H9 (cell line): ENCODE results near the gene NFIL3. TPM values are rescaled to one million over a fixed set of nuclear protein-coding genes. Genes with fewer than 3 reads are reported as not detected.

Source experiments
- DNase-seq: peaks from one replicate; pipeline ENCODE4 v3.0.0-alpha.2; 2017
- H2AFZ ChIP-seq: one replicate; pipeline ENCODE4 v1.6.1; 2013; ENCODE audit warnings: mild to moderate bottlenecking, low read length, control low read depth, moderate library complexity
- H2AK5ac ChIP-seq: 2 replicates; pipeline ENCODE4 v1.6.1; 2013; ENCODE audit warnings: low read length, control low read depth, mixed read lengths; ENCODE audit not compliant: insufficient read length
- H2BK120ac ChIP-seq: one replicate; pipeline ENCODE4 v1.6.1; 2013; ENCODE audit warnings: low read depth, mild to moderate bottlenecking, low read length, control low read depth, inconsistent platforms; ENCODE audit not compliant: poor library complexity, severe bottlenecking
- H2BK12ac ChIP-seq: 2 replicates; pipeline ENCODE4 v1.6.1; 2013; ENCODE audit warnings: low read length, control low read depth, mixed read lengths, low read depth; ENCODE audit not compliant: insufficient read length
- H2BK15ac ChIP-seq: 2 replicates; pipeline ENCODE4 v1.6.1; 2013; ENCODE audit warnings: low read depth, low read length, control low read depth
- H2BK20ac ChIP-seq: one replicate; pipeline ENCODE4 v1.6.1; 2013; ENCODE audit warnings: low read depth, mild to moderate bottlenecking, low read length, control low read depth, inconsistent platforms; ENCODE audit not compliant: poor library complexity, severe bottlenecking
- H2BK5ac ChIP-seq: 2 replicates; pipeline ENCODE4 v1.6.1; 2013; ENCODE audit warnings: low read length, control low read depth, mixed read lengths; ENCODE audit not compliant: insufficient read length
- H3K14ac ChIP-seq: 2 replicates; pipeline ENCODE4 v1.6.1; 2013; ENCODE audit warnings: low read length, control low read depth; ENCODE audit not compliant: insufficient read depth
- H3K18ac ChIP-seq: 2 replicates; pipeline ENCODE4 v1.6.1; 2013; ENCODE audit warnings: low read depth, mild to moderate bottlenecking, mixed read lengths, low read length, control low read depth; ENCODE audit not compliant: insufficient read length
- H3K23ac ChIP-seq: 2 replicates; pipeline ENCODE4 v1.6.1; 2013; ENCODE audit warnings: low read length, control low read depth, mixed read lengths, low read depth; ENCODE audit not compliant: insufficient read length
- H3K23me2 ChIP-seq: 2 replicates; pipeline ENCODE4 v1.6.1; 2013; ENCODE audit warnings: low read depth, mild to moderate bottlenecking, mixed read lengths, low read length, control low read depth; ENCODE audit not compliant: insufficient read length, poor library complexity, severe bottlenecking
- H3K27ac ChIP-seq: 2 replicates; pipeline ENCODE4 v1.5.1; 2013; ENCODE audit warnings: low read length, control low read depth, mixed read lengths, low read depth; ENCODE audit not compliant: insufficient read length
- H3K27me3 ChIP-seq: 2 replicates; pipeline ENCODE4 v1.6.1; 2013; ENCODE audit warnings: low read length, control low read depth, inconsistent platforms; ENCODE audit not compliant: insufficient read depth
- H3K4ac ChIP-seq: 2 replicates; pipeline ENCODE4 v1.6.1; 2013; ENCODE audit warnings: low read depth, mild to moderate bottlenecking, control low read depth, inconsistent platforms, low read length, moderate library complexity
- H3K4me1 ChIP-seq: 2 replicates; pipeline ENCODE4 v1.6.1; 2013; ENCODE audit warnings: low read length, control low read depth, inconsistent platforms; ENCODE audit not compliant: insufficient read depth
- H3K4me2 ChIP-seq: 2 replicates; pipeline ENCODE4 v1.6.1; 2013; ENCODE audit warnings: low read length, control low read depth, mixed read lengths; ENCODE audit not compliant: insufficient read length, insufficient read depth
- H3K56ac ChIP-seq: 2 replicates; pipeline ENCODE4 v1.6.1; 2013; ENCODE audit warnings: low read depth, mild to moderate bottlenecking, mixed read lengths, low read length, control low read depth; ENCODE audit not compliant: insufficient read length
- H3K79me1 ChIP-seq: 2 replicates; pipeline ENCODE4 v1.6.1; 2013; ENCODE audit warnings: low read depth, mild to moderate bottlenecking, moderate library complexity, low read length, control low read depth, inconsistent platforms; ENCODE audit not compliant: insufficient read depth, poor library complexity, severe bottlenecking
- H3K79me2 ChIP-seq: 2 replicates; pipeline ENCODE4 v1.6.1; 2013; ENCODE audit warnings: low read length, control low read depth, inconsistent platforms; ENCODE audit not compliant: insufficient read depth
- H3K9ac ChIP-seq: 2 replicates; pipeline ENCODE4 v1.6.1; 2013; ENCODE audit warnings: low read length, control low read depth, mixed read lengths; ENCODE audit not compliant: insufficient read length; ENCODE audit errors: extremely low read depth
- H3K9me3 ChIP-seq: one replicate; pipeline ENCODE4 v1.6.1; 2013; ENCODE audit warnings: low read depth, low read length, inconsistent platforms; ENCODE audit not compliant: control insufficient read depth
- H3T11ph ChIP-seq: one replicate; pipeline ENCODE4 v1.6.1; 2013; ENCODE audit warnings: mild to moderate bottlenecking, low read length, control low read depth, inconsistent platforms
- H4K20me1 ChIP-seq: one replicate; pipeline ENCODE4 v1.6.1; 2013; ENCODE audit not compliant: control insufficient read depth, insufficient read length, insufficient read depth
- H4K5ac ChIP-seq: 2 replicates; pipeline ENCODE4 v1.6.1; 2013; ENCODE audit warnings: low read depth, mild to moderate bottlenecking, mixed read lengths, low read length, control low read depth; ENCODE audit not compliant: insufficient read length
- H4K8ac ChIP-seq: replicated peaks from 2 replicates; pipeline ENCODE4 v1.6.1; 2013; ENCODE audit warnings: low read length, control low read depth, mixed read lengths, low read depth; ENCODE audit not compliant: insufficient read length
- H4K91ac ChIP-seq: 2 replicates; pipeline ENCODE4 v1.6.1; 2013; ENCODE audit warnings: low read depth, mild to moderate bottlenecking, moderate library complexity, mixed read lengths, low read length, control low read depth; ENCODE audit not compliant: insufficient read length
- H3K27ac Mint-ChIP-seq, 3 experiments: 2 replicates in 2 of 3; 3 replicates in 1 of 3; pipeline ENCODE4 v1.8.0; 2020 to 2021; ENCODE audit warnings: mixed read lengths in 3 of 3, mild to moderate bottlenecking in 1 of 3, moderate library complexity in 1 of 3
- H3K27me3 Mint-ChIP-seq: 2 replicates; pipeline ENCODE4 v1.8.0; 2021; ENCODE audit warnings: low read depth, mild to moderate bottlenecking, moderate library complexity, mixed read lengths
- H3K36me3 Mint-ChIP-seq, 3 experiments: 2 replicates in 2 of 3; 3 replicates in 1 of 3; pipeline ENCODE4 v1.8.0; 2020 to 2021; ENCODE audit warnings: low read depth in 3 of 3, mixed read lengths in 3 of 3; ENCODE audit not compliant: insufficient read depth in 1 of 3
- H3K4me1 Mint-ChIP-seq, 2 experiments: 2 replicates each; pipeline ENCODE4 v1.8.0; 2020; ENCODE audit warnings: mixed read lengths in 2 of 2
- H3K4me3 Mint-ChIP-seq, 2 experiments: 2 replicates in 1 of 2; 3 replicates in 1 of 2; pipeline ENCODE4 v1.8.0; 2020 to 2021; ENCODE audit warnings: mild to moderate bottlenecking in 2 of 2, mixed read lengths in 2 of 2, moderate library complexity in 1 of 2
- H3K9me3 Mint-ChIP-seq, 2 experiments: 2 replicates in 1 of 2; 3 replicates in 1 of 2; pipeline ENCODE4 v1.8.0; 2020; ENCODE audit warnings: mild to moderate bottlenecking in 2 of 2, mixed read lengths in 2 of 2, moderate library complexity in 1 of 2
- CTCF ChIP-seq: fragments of 200-600 bp; sonication (generic); conservative IDR thresholded peaks from 3 replicates; pipeline ENCODE4 v1.8.0; 2021; ENCODE audit warnings: antibody characterized with exemption, mild to moderate bottlenecking
- WGBS: extraction: QIAGEN DNeasy Blood & Tissue Kit; methylation state at CpG from one replicate; pipeline ENCODE4 v1.1.7; 2013; ENCODE audit warnings: missing lambda C conversion rate, low lambda C conversion rate, mixed read lengths; ENCODE audit not compliant: insufficient read length; ENCODE audit errors: extremely low coverage; 5-methylcytosine and 5-hydroxymethylcytosine counted together
- total RNA-seq: library from RNA; stranded (reverse); gene quantifications from 2 replicates; pipeline ENCODE4 v1.2.1, GENCODE V29; 2021

Gene NFIL3
- total RNA-seq, 1 experiment from 2014 or later, result 8.4 TPM

- Histone ChIP-seq H3K23me2 (no peaks in the 10 kb centered on the region), H2BK12ac (no peak overlapping the region), H2BK120ac (no peak overlapping the region), H4K8ac (no peak overlapping the region), H3K14ac (no peak overlapping the region), H2BK20ac (no peak overlapping the region), H3K18ac (no peak overlapping the region), H3K27me3 (no peaks in the 10 kb centered on the region), H3K4me2 (no peak overlapping the region), H3K9ac (no peak overlapping the region), H2BK15ac (no peak overlapping the region), H3K27ac (no peak overlapping the region), H2BK5ac (no peak overlapping the region), H3K9me3 (no peaks in the 10 kb centered on the region), H4K20me1 (no peaks in the 10 kb centered on the region), H3K79me1 (no peaks in the 10 kb centered on the region), H3K79me2 (no peaks in the 10 kb centered on the region), H3K4me1 (no peaks in the 10 kb centered on the region), H3K4ac (no peak overlapping the region), H2AFZ (no peak overlapping the region), H3T11ph (no peak overlapping the region), H3K23ac (no peak overlapping the region), H2AK5ac (no peak overlapping the region), H3K56ac (no peak overlapping the region), H4K5ac (no peak overlapping the region), H4K91ac (no peak overlapping the region)
- no peak for DNase-seq
- TF ChIP-seq CTCF, result no peak
- H3K27ac Mint-ChIP-seq, result no peak overlapping the region
- H3K4me1 Mint-ChIP-seq, result no peaks in the 10 kb centered on the region
- WGBS, result no CpG with 5 or more reads among the region's 3 CpGs
- H3K27me3 Mint-ChIP-seq, result no peaks in the 10 kb centered on the region
- H3K4me3 Mint-ChIP-seq, result no peak overlapping the region
- peaks cover 1 to 4% (median 3%) of the 10 kb centered on the region in 3 experiments; a peak in 3 of 7 replicates for H3K36me3 Mint-ChIP-seq
- peaks cover 5 to 7% of the 10 kb centered on the region in 2 experiments; a peak in 2 of 5 replicates for H3K9me3 Mint-ChIP-seq
Observed at GRCh38 chr9:91379426-91379825, 44.2 kb downstream of the NFIL3 start.
